NCI-H2107 treated with DMSO at 0.1 percent for 48 hours (cell line): ENCODE data around the gene DGKI.

Experiments
- DNase-seq: peaks from one replicate; lab custom pipeline; 2025; ENCODE audit not compliant: unreplicated experiment; lab: John Stamatoyannopoulos, UW

DGKI gene

DNA sequence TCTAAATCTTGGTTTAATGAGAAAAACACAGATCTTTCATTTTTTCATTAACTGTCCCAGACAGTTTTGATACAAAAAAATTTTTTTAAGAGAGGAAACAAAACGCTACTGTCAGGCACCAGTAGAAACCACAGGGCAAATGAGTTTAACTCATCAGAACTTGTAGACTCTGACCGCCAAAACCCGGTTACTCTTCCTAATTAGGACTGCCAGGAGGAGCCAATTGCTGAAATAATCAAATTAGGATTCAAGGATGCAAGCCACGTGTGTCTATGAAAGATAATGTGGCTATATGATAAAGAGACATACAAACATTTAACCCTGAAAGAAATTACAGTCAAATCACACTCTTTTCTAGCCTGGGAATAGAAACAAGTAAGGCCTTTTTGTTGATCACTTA lies 154.4 kb downstream of the DGKI start:
- DNase-seq, result no peak

DNA sequence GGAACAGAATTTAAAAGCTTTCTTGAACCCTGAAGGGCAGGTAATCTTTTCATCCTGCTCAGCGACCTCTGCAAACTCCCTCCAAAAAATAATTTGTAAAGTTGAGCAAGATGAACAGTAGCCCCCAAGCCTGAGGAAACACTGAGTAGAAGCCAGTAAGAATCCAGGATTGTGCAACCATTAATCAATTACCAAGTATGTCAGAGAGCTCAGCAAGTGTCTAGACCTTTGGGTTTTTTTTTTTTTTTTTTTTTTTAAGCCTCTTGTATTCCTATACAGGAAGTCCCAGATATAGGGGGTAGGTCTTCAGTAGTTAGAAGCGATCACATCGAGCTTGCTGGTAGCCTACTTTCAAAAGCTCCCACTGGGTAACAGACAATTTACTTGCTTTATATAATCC lies 155.2 kb downstream of the DGKI start:
- DNase-seq, result no peak

DNA sequence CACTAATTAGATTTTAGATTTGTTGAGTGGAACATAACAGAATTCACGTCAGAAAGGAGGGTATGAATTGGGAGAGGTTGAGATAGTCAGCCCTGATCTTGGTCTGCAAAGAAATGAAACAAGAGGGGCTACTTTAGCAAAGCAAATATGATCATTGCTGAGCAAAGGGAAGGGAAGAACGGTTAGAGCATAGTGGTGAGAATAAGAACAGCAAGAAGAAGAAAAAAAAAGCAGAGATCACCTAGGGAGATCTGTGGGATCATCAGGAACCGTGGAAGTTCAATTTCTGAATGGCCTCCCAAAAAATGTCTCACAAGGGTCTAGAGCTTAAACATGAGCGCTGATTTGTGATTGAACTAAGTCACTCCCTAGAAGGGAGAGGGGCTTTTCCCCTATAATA lies 156.1 kb downstream of the DGKI start:
- no peak for DNase-seq

DNA sequence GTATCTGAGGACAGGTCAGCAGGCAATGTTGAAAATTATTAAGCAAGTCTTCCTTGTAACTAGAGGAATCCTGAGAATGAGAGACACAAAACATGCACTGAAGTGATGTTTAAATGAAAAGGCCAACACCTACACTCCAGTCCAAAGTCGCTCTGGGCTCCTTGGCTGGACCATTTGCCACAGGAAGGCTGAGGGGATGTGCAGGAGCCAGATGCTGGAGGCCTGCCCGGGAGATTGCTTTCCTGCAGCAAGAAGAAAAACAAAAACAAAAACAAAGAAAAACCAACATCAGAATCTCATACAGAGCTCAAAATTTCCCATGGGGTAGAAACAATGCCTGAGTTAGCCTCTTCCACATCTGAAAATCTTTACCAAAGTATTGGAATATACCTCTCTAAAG lies 157.0 kb downstream of the DGKI start:
- DNase-seq, result no peak

DNA sequence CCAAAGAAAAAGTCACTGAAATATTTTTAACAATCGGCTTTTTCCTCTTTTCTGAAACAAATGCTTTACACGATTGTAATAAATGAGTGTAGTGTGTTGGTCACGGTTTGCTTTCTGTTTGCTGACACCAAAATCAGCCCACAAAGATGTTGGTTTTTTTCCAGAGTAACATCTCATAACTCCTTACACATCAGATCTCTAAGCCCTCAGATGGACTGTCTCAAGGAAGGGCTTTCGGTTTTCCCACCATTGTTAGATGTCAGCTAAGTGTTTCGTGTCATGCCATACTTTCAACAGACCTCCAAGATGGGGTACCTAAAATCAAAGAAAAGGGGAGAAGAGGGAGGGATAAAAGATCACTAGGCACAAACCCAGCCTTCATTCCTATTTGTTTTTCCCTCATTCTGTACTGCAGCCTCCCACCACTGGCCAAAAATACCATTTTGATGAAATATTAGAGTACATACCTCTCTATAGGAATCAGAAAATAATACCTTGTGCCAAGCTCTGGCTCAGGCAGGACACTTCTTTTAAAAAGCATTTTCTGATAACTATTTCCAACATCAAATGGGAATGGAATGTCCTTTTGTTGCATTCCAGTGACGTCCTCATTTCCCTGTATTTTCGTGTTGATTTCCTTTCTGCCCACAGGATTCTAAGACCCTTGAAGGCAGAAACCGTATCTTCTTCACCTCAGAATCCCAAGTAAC lies 159.1 kb downstream of the DGKI start:
- DNase-seq, result no peak

DNA sequence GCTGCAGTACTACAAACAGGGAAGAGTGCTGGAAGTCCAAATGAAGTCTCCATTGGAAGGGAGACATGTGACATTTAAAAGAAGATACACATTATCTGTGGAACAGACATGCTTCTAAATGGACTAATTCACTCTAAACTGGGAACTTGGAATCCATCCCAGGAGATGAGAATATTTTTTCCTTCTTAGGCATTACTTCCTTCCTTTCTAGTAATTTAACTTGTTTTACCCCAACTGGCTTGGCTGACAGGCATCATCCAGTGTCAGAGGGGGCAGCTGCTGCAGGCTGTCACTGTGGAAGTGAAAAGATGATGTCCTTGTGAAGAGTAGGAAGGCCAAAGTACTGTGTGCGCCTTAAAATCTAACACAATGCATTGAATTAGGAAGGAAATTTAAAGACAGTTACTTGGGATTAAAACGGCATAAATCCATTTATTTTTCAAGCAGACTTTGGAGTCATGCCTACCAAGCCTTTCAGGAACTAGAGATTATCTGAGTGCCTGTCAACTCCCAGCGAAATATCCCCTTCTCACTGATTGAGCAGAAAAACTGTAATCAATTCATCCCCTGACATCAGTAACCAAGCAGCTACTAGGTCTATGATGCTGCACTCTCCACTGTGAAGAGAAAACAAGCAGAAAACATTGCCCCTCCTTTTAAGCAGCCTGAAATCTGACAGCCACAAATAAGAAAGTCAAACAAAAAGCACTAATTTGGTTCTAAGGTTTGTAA lies 161.2 kb downstream of the DGKI start:
- no peak for DNase-seq

DNA sequence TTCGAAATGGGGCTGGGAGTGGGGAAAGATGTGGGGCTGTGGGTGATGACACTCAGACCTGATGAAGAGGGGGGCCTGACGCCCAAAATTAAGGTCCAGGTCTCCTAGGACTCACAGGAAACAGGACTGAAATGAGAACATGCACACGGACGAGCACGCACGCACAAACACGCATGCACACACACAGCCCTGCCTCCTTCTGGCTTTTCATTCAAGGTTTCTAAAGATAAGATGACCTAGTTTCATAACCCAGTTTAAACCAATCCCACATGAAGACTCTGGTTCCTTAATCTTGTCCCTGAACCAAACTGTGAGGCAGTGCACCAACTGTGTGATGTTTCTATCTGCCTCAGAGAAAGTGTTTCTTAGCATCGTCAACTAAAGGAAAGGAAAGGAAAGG lies 162.0 kb downstream of the DGKI start:
- no peak for DNase-seq

DNA sequence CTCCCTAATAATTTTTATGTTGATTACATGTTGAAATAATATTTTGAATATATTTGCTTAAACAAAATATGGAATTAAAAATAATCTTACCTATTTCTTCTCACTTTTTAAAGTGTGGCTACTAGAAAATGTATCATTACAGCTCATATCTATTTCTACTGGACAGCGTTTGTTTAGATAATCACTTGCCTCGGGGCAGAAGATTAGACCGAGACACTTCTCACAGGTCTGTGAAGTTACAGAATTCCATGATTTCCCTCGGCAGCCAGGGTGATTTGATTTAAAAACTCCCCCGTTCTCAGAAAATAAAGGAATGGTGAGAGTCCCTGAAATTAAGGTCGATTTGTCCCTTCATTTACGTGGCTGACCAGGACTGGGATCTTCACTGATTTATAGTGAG lies 162.5 kb downstream of the DGKI start:
- no peak for DNase-seq

DNA sequence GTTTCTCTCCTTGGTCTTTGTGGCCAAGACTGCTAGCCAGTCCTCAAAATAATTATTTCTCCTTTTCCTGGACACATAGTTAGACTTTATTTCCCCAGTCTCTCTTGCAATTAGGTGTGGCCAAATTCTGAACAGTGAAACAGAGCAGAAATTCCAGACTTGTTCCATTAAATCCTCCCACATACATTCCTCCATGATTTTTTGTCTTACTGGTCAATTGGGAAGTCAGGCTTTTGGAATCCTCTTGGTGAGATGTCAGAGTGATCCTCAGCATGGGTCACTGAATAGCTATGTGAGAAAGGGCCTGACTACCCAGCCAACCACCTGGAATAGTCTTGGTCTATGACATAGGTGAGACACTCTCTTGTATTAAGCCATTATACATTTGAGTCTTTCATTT lies 164.2 kb downstream of the DGKI start:
- DNase-seq, result no peak

DNA sequence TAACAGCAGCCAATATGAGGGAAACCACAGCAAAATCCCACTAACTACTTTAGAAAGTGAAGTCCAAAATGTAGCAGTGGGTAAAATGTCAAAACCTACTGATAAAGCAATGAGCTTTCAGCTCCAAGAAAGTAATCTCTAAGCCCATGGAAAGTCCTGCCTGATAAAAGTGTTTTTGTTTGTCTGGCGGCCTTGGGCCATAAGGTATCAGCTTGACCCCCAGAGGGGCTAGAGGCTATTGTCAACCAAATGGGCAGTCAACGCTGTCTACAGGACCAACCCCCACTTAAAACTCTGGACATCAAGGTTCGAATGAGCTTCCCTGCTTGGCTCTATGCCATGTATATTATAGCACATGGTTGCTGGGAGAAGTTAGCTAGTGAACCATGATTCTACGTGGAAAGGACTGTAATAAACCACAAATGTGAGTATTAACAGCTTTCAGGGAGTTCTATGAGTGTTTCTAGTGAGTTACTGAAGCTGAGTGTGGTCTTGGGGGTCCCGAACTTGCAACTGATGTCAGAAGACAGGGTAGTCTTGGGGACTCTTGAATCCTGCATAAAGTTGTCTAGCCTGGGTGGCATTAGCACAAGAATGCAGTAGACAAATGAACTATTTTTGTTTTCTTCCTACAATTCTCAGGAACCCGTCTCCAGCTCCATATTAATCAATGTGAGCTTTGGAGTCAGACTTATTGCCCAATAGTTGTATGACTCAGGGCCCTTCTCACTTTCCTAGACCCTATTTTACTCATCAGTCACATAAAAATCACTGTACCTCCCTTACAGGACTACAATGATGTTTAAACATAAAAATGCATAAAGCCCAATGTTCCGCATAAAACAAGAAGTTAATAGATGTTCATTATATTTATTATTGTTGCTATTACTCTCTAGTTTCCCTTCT lies 164.9 kb downstream of the DGKI start:
- DNase-seq, result no peak

DNA sequence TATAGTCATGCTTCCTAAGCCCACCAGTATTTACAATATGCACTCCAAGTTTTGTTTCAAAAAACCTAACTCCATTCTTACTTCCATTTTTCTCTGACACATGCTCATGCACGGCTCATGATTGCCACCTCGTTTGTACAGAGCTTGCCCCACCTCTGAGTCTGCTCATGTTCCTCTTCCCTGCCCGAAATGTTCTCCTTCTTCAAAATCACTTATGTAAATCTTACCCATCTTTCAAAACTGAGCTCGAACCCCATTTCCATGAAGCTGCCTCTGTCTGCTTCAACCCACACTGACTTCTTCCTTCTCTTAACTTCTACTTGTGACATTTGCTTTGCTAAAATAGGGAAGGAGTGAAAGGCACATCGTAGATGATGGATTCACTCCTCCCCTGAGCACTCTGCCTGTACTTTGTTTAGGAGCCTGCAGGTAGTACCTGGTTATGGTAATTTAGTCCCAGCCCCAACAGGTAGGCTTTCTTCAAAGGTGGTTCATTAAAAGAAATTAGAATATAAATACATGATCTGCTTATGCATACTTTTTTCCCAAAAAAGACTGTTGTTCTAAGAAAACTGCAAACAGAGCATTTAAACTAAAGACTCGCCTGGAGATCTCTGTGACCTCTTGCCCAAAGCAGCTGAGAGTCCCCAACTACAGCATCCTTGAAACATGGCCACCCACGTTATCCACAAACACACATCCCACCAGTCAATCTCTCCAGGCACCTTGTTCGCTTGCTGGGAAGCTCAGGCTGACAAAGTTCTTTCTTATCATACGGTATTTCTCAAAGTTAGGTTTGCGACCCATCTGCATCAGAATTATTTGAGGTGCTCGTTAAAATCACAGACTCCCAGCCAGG lies 172.0 kb downstream of the DGKI start:
- no peak for DNase-seq

DNA sequence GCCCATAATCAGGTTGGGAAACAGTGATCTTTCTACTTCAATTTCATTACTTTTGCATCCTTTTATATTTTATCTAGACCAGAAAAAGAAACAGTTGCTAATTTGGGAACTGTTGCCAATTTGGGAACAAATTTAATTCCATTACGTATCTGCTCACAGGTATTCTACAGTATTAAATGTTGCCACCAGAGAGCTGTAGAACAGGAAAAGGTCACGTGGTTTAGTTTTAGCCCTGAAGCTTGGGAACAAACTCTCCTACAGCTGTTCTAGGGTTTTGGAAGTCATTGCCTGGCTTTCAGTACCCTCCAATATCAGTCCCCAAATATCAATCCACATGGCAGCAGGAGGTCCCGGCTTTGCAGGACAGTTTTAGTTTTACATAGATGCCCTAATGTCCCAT lies 172.7 kb downstream of the DGKI start:
- DNase-seq, result no peak

DNA sequence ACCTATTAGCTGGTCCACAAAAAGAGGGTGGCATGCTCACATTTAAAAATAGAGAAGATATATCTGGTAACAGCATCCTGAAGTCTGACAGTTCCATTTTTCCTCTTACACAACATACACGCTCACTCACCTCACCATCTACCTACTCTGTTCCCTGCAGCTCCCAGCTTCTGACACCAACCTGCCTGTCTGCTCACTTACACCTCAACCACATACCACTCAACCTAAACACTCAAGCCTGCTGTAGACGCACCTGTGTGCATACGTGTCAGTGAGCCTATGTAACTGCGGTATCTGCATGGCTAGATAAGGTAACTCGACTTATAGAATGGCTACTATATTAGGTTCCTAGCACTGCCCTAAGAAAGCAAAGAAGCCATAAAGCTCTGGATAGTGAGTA lies 174.9 kb downstream of the DGKI start:
- DNase-seq, result no peak

DNA sequence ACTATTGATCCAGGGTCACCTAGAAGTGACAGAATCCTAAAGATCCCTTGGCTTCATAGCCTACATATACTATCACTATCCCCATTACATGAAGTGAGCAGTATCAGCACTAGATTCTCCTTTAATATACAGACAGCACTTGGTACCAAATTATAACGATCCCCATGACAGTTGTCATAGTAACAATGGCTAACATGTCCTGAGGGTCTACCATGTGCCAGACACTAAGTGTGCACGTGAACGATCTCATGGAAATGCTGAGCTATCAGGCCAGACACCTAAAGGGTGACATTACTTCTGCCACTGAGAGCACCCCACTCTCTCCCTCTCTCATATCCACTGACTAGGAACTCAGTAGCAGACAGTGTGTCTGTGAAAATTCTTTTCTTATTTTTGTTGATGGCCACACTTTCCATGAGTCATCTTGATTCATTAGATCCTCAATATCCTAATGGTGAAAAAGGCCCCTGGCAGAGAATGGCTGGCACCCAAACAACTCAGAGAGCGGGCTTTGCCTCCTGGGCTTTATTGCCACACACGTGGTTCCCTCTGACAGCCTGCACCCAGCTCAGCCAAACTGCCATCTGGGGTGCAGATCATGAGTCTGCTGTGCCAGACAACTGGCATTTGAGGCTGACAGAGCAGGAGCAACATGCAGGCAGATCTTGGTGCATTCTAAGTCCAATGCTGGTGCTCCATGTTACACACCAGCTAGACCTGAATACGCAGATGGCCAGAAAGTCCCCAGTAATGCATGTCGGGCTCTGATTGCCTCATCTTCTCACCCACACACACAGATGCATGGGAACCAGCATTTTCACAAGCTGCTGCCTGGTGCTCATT lies 176.3 kb downstream of the DGKI start:
- DNase-seq, result no peak

DNA sequence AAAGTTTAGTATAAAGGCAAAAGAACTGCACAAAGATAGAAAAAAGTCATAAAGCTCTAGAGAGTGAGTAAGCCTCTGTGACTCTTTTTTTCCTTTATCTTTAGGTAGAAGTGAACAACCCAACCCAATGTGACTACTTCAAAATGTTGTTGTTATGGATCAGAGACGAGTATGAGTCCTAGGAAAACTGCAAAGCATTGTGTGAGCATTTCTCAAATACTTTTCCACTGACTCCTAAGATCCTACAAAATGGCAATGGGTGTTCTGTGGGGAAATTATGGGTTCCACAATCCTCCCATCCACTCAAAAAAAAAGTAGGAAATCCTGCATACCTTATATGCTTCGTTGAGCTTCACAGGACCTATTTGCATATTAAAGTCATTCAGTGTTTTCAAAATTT lies 177.1 kb downstream of the DGKI start:
- DNase-seq, result no peak

DNA sequence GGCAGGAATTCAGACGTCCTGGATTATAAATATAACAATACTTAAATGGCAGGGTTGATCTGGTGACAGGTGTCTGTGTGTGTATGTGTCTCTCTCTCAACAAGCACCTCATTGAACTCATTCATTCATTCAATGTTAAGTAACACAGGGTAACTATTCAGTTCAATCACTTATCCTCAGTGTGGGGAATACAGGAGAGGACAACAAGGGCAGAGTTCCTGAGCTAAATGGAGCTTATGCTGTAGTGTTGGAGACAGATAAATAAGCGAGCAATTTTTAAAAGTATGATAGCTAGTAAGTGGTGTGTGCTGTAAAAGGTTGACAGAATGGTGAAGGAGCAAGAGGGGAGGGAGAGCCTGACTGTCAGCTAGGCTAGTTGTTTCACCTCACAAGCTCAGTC lies 178.4 kb downstream of the DGKI start:
- DNase-seq, result no peak

DNA sequence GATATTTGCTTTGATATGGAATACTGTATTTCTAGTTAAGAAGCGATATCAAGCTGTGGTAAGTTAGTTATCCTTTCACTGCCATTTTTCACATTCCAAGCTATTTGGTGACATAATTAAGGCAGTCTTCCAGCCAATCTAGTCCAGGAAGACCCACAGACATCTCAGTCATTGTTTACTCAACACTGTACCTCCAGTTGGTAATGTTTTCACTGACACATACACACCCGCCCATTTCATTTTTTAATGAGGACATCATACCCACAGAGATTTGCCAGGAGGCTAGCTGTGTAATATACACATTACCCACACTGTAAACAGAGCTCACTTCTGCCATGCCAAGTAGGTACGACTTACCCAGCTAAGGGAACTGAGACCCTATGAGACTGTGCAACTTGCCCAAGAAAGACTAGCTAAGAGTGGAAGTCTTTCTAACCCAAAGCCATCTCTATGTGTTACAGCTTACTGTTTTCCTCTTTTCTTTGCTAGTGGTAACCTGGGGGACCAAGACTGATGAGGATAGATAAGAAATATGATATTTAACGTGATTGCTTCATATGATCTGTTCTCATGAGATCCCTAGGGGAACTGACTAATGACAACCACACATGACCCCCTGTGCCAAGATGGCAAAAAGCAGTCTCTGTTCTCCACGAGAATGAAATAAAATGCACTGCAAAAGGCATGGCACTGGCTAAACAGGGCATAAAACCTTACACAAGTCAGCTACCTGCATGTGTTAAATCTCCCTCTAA lies 179.0 kb downstream of the DGKI start:
- no peak for DNase-seq

DNA sequence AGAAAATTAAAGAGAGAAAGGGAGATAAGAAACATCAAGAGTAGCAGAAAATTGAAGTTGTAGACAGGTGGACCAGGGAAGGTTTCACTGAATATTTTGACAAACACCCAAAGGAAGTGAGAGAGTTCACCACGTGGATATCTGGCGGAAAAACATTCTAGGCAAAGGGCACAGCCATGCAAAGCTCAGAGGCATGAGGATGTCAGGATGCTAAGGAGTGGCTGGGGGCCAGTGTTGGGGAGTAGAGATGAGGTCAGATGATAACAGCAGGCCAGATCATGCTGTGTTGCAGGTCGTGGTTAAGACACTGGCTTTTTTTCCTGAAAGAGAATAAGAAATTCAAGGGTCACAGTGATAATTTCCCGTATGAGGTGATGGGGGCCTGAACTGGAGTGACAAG lies 181.9 kb downstream of the DGKI start:
- DNase-seq, result no peak

DNA sequence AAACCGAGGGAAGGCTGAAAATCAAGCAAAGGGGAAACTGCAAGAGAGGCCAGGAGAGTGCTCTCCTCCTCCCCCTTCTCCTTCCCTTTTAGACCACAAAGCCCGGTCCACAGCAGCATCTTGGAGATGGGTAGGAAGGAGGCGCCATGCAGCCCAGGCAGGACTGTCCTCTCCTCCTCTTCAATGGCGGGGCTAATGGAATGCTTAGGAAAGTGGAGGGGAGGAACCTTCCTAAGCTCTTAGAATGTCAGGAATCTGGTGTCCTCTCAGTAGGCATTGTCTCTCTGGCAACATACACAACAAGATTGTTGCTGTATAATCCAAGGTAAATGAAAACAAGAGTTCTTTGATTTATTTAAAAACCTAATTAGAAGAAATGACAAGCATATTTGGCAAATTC lies 185.1 kb downstream of the DGKI start:
- DNase-seq, result no peak
